ENCODE results near the gene ANO2. TPM values are rescaled to one million over a fixed set of nuclear protein-coding genes. Genes with fewer than 3 reads are reported as not detected.
A peak's percentile ranks its signal among the peaks of the same experiment; 100 is the strongest.

ANO2 gene
- total and polyA plus RNA-seq, 7 experiments from 2014 or later: not detected

DNA sequence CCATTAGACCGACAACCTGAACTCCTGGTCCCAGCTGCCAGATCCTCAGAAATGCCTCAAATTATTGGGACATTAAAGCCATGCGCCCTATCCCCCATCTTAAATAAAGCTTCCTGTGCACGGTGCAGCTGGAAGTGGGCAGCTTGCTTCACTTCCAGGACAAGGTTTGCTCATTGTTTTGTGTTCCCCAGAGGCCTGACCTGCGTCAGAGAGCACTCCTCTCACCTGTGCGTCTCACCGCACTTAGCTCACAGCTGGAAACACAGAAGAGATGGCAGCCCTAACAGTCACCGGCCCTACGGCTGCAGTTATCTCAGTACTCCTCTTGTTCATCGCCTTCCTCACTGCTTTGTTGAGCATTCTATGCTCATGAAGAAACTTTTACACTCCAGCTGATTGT is 135.5 kb downstream of the ANO2 start:
- no peaks in the 10 kb centered on the region for H3K4me1 ChIP-seq (ENCODE audit: control insufficient read depth in 2 of 2, insufficient read depth in 2 of 2, low read length in 2 of 2)
- H3K4me3 ChIP-seq (ENCODE audit: low read length): no peak overlapping the region
- intact Hi-C loops (cut with micrococcal nuclease): no loop called here
- DNase-seq (no peak), ATAC-seq (no peak)
- no peak overlapping the region for H3K27ac ChIP-seq (ENCODE audit: low read depth, low read length)
- Mint-ChIP-seq H3K27ac (no peak overlapping the region), H3K27me3 (peaks cover 0 to 35% (median 30%) of the 10 kb centered on the region in 5 donors), H3K36me3 (no peaks in the 10 kb centered on the region), H3K9me3 (peaks cover 0 to 6% (median 0%) of the 10 kb centered on the region in 11 donors), H3K4me1 (no peaks in the 10 kb centered on the region), H3K4me3 (no peak overlapping the region)
- H3K27me3 ChIP-seq (ENCODE audit: control insufficient read depth in 2 of 2, insufficient read depth in 2 of 2, low read length in 2 of 2): no peaks in the 10 kb centered on the region
- ChIA-PET CTCF (no interaction called here), POLR2A (no interaction called here)
- no peaks in the 10 kb centered on the region for H3K9me3 ChIP-seq (ENCODE audit: control insufficient read depth in 2 of 3, low read length in 3 of 3)
- H3K36me3 ChIP-seq (ENCODE audit: control insufficient read depth in 2 of 3, insufficient read depth in 3 of 3, low read length in 3 of 3): no peaks in the 10 kb centered on the region

DNA sequence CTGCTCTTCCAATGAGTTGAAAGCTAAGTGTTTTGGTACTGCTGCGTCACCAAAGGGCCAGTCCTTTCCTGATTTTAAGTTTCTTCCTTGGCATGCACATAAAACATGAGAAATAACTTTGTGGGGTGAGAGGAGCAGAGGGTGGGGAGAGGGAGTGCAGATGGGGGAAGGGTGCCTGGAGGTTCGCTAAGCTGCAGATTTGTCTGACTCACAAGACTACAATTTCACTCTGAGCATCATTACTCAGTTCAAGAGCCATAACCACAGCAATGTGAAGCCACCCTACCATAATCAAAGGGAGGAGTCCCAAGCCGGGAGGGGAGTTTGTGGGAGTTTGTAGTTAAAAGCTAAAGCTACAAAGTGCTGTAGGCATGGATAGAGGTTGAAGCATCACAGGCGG is 136.1 kb downstream of the ANO2 start:
- no peak for DNase-seq
- H3K36me3 ChIP-seq (ENCODE audit: control insufficient read depth in 2 of 3, insufficient read depth in 3 of 3, low read length in 3 of 3): no peaks in the 10 kb centered on the region
- ChIA-PET POLR2A (no interaction called here), CTCF (no interaction called here)
- no peaks in the 10 kb centered on the region for H3K4me1 ChIP-seq (ENCODE audit: control insufficient read depth in 2 of 2, insufficient read depth in 2 of 2, low read length in 2 of 2)
- H3K27me3 ChIP-seq (ENCODE audit: control insufficient read depth in 2 of 2, insufficient read depth in 2 of 2, low read length in 2 of 2): no peaks in the 10 kb centered on the region
- Mint-ChIP-seq H3K9me3 (peaks cover 0 to 3% (median 0%) of the 10 kb centered on the region in 11 donors), H3K27ac (no peak overlapping the region), H3K4me3 (no peak overlapping the region), H3K36me3 (no peaks in the 10 kb centered on the region), H3K27me3 (peaks cover 0 to 29% (median 24%) of the 10 kb centered on the region in 5 donors), H3K4me1 (no peaks in the 10 kb centered on the region)
- H3K9me3 ChIP-seq (ENCODE audit: control insufficient read depth in 2 of 3, low read length in 3 of 3): no peaks in the 10 kb centered on the region
- intact Hi-C loops (cut with micrococcal nuclease): no loop called here
- no peak for ATAC-seq
- no peak overlapping the region for H3K4me3 ChIP-seq (ENCODE audit: low read length)
- H3K27ac ChIP-seq (ENCODE audit: low read depth, low read length): no peak overlapping the region

DNA sequence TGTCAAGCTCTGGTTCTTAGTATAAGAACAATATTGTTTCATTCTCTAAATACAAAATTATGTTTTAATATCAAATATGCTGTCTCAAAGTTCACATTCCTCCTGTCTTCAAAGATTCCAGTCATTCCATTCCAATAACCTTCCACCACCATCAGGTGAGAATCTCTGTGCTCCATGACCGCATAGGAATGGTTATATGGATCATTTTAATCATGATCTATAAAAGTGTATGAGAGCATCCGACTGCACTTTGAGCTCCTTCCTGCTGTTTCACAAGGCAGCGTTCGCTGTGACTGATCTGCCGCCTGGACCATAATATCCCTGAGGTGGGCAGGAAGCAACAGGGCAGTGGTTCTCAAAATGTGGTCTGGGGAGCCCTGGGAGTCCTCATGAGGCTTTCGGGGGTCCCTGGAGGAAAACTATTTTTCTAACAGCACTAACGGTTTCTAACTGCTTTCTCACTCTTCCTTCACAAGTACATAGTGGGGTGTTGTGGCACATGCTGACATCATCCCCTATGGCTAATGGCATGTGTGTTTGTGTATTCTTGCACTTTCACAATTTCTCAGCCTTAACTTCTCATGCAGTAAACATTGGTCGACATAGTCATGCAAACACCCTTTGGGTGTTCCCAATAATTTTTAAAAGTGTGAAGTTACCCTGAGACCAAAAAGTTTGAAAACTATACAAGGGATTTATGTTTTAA is 137.4 kb downstream of the ANO2 start:
- Histone ChIP-seq H3K27me3 (ENCODE audit: control insufficient read depth in 2 of 2, insufficient read depth in 2 of 2, low read length in 2 of 2) (no peaks in the 10 kb centered on the region), H3K4me3 (ENCODE audit: low read length) (no peak overlapping the region), H3K36me3 (ENCODE audit: control insufficient read depth in 2 of 3, insufficient read depth in 3 of 3, low read length in 3 of 3) (no peaks in the 10 kb centered on the region), H3K9me3 (ENCODE audit: control insufficient read depth in 2 of 3, low read length in 3 of 3) (no peaks in the 10 kb centered on the region), H3K27ac (ENCODE audit: low read depth, low read length) (no peak overlapping the region), H3K4me1 (ENCODE audit: control insufficient read depth in 2 of 2, insufficient read depth in 2 of 2, low read length in 2 of 2) (no peaks in the 10 kb centered on the region)
- H3K36me3 Mint-ChIP-seq: no peaks in the 10 kb centered on the region
- ATAC-seq (no peak), DNase-seq (no peak)
- H3K9me3 Mint-ChIP-seq: peaks cover 0 to 3% (median 0%) of the 10 kb centered on the region in 11 donors
- H3K27me3 Mint-ChIP-seq: peaks cover 0 to 26% (median 17%) of the 10 kb centered on the region in 5 donors
- no peaks in the 10 kb centered on the region for H3K4me1 Mint-ChIP-seq
- ChIA-PET POLR2A (no interaction called here), CTCF (no interaction called here)
- H3K4me3 Mint-ChIP-seq: no peak overlapping the region
- H3K27ac Mint-ChIP-seq: peak overlapping the region in 1 of 9 donors; percentile 60
- intact Hi-C loops (cut with micrococcal nuclease): no loop called here

GRCh38 chr12:5807090-5807414 is 138.0 kb downstream of the ANO2 start:
- Mint-ChIP-seq H3K4me3 (no peak overlapping the region), H3K36me3 (no peaks in the 10 kb centered on the region), H3K27ac (no peak overlapping the region), H3K27me3 (peaks cover 0 to 26% (median 17%) of the 10 kb centered on the region in 5 donors), H3K9me3 (peaks cover 0 to 3% (median 0%) of the 10 kb centered on the region in 11 donors), H3K4me1 (no peaks in the 10 kb centered on the region)
- intact Hi-C loops (cut with micrococcal nuclease): no loop called here
- no peak overlapping the region for H3K4me3 ChIP-seq (ENCODE audit: low read length)
- POLR2A ChIA-PET: no interaction called here
- H3K9me3 ChIP-seq (ENCODE audit: control insufficient read depth in 2 of 3, low read length in 3 of 3): no peaks in the 10 kb centered on the region
- no peak overlapping the region for H3K27ac ChIP-seq (ENCODE audit: low read depth, low read length)
- CTCF ChIA-PET: no interaction called here
- H3K36me3 ChIP-seq (ENCODE audit: control insufficient read depth in 2 of 3, insufficient read depth in 3 of 3, low read length in 3 of 3): no peaks in the 10 kb centered on the region
- H3K4me1 ChIP-seq (ENCODE audit: control insufficient read depth in 2 of 2, insufficient read depth in 2 of 2, low read length in 2 of 2): no peaks in the 10 kb centered on the region
- no peaks in the 10 kb centered on the region for H3K27me3 ChIP-seq (ENCODE audit: control insufficient read depth in 2 of 2, insufficient read depth in 2 of 2, low read length in 2 of 2)
- DNase-seq: no peak
- no peak for ATAC-seq

DNA sequence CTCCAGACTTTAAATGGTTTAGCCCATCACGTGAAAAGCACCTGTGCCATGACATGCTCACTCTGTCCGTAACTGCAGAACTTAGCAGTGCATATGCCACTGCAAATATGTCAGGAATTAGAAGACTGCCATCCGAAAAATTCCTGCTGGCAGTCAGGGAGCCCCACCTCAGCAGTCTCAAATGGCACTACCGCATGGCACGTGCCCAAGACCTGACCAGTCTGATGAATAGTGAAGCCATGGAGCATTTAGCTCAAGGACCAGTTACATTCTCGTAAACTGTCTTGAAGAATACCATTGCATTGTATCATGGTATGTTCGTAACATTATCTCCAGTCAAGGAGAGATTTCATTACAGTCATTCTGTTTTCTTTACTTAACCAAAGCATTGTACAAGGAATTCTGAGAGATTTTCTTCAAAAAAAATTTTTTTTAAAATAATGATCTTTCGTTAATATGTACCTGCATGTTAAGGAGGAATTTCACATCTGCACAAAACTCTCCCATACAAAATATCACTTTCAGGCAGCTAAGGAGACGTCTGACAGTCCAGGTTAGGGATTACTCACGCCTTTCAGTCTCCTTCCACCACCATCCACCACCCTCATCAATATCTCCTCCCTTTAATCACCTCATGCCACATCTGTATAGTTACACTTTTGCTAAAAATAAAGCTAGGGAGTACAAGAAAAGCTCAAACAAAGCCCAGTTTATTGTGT is 138.5 kb downstream of the ANO2 start:
- Histone ChIP-seq H3K27me3 (ENCODE audit: control insufficient read depth in 2 of 2, insufficient read depth in 2 of 2, low read length in 2 of 2) (no peaks in the 10 kb centered on the region), H3K4me1 (ENCODE audit: control insufficient read depth in 2 of 2, insufficient read depth in 2 of 2, low read length in 2 of 2) (no peaks in the 10 kb centered on the region), H3K36me3 (ENCODE audit: control insufficient read depth in 2 of 3, insufficient read depth in 3 of 3, low read length in 3 of 3) (no peaks in the 10 kb centered on the region), H3K9me3 (ENCODE audit: control insufficient read depth in 2 of 3, low read length in 3 of 3) (no peaks in the 10 kb centered on the region), H3K4me3 (ENCODE audit: low read length) (no peak overlapping the region), H3K27ac (ENCODE audit: low read depth, low read length) (no peak overlapping the region)
- peaks cover 0 to 1% (median 0%) of the 10 kb centered on the region in 11 donors for H3K9me3 Mint-ChIP-seq
- H3K4me3 Mint-ChIP-seq: no peak overlapping the region
- H3K36me3 Mint-ChIP-seq: no peaks in the 10 kb centered on the region
- peaks cover 0 to 26% (median 17%) of the 10 kb centered on the region in 5 donors for H3K27me3 Mint-ChIP-seq
- POLR2A ChIA-PET: no interaction called here
- no peaks in the 10 kb centered on the region for H3K4me1 Mint-ChIP-seq
- DNase-seq (no peak), ATAC-seq (no peak)
- CTCF ChIA-PET: no interaction called here
- intact Hi-C loops (cut with micrococcal nuclease): no loop called here
- H3K27ac Mint-ChIP-seq: no peak overlapping the region

- intact Hi-C loops (cut with micrococcal nuclease): no loop called here
Measured at GRCh38 chr12:5803532-5803931, 141.5 kb downstream of the ANO2 start.

More at GRCh38 chr12:5803532-5803931, 141.5 kb downstream of the ANO2 start:
- POLR2A ChIA-PET: no interaction called here
- Histone ChIP-seq H3K9me3 (ENCODE audit: control insufficient read depth in 2 of 3, low read length in 3 of 3) (no peaks in the 10 kb centered on the region), H3K27me3 (ENCODE audit: control insufficient read depth in 2 of 2, insufficient read depth in 2 of 2, low read length in 2 of 2) (no peaks in the 10 kb centered on the region), H3K4me3 (ENCODE audit: low read length) (no peak overlapping the region), H3K36me3 (ENCODE audit: control insufficient read depth in 2 of 3, insufficient read depth in 3 of 3, low read length in 3 of 3) (no peaks in the 10 kb centered on the region), H3K4me1 (ENCODE audit: control insufficient read depth in 2 of 2, insufficient read depth in 2 of 2, low read length in 2 of 2) (no peaks in the 10 kb centered on the region), H3K27ac (ENCODE audit: low read depth, low read length) (no peak overlapping the region)
- CTCF ChIA-PET: no interaction called here
- DNase-seq (no peak), ATAC-seq (no peak)
- H3K27ac Mint-ChIP-seq: no peak overlapping the region
- no peaks in the 10 kb centered on the region for H3K36me3 Mint-ChIP-seq
- no peak overlapping the region for H3K4me3 Mint-ChIP-seq
- no peaks in the 10 kb centered on the region for H3K4me1 Mint-ChIP-seq
- H3K9me3 Mint-ChIP-seq: no peaks in the 10 kb centered on the region
- peaks cover 0 to 26% (median 17%) of the 10 kb centered on the region in 5 donors for H3K27me3 Mint-ChIP-seq

All from naive thymus-derived CD4-positive, alpha-beta T cell (primary cell).